HG03571 (cell line): ENCODE data around the gene SSH2.

Experiments
- ATAC-seq: cut with Tn5 transposase; IDR thresholded peaks from one replicate; pipeline ENCODE4 v1.9.1; 2021; ENCODE audit not compliant: unreplicated experiment

Gene SSH2

GRCh38 chr17:29716566-29716965 lies 213.5 kb downstream of the SSH2 start:
- ATAC-seq = no peak

- ATAC-seq = no peak
Measured at GRCh38 chr17:29715680-29716079, 214.3 kb downstream of the SSH2 start.

DNA sequence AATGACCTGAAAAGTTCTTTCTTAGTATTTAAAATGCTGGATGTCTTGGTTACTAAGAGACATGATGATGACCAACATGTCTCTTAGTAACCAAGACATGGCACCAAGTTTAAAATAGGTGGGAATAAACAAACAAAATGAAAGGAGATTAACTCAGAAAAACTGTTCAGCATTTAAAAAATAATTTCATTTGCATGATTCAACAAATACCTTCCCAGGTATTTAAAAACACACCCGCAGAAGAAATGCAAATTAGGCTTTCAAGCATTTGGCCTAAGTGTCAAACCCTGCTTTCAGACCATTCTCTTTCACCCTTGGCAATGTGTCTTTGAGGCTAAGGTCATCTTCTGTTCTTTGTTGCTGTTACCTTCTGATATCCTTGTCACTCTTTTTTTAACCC lies 215.9 kb downstream of the SSH2 start:
- ATAC-seq = no peak

- ATAC-seq = no peak
Measured at GRCh38 chr17:29713626-29714025, 216.4 kb downstream of the SSH2 start.

- ATAC-seq = no peak
Measured at GRCh38 chr17:29711588-29712385, 218.2 kb downstream of the SSH2 start.

DNA sequence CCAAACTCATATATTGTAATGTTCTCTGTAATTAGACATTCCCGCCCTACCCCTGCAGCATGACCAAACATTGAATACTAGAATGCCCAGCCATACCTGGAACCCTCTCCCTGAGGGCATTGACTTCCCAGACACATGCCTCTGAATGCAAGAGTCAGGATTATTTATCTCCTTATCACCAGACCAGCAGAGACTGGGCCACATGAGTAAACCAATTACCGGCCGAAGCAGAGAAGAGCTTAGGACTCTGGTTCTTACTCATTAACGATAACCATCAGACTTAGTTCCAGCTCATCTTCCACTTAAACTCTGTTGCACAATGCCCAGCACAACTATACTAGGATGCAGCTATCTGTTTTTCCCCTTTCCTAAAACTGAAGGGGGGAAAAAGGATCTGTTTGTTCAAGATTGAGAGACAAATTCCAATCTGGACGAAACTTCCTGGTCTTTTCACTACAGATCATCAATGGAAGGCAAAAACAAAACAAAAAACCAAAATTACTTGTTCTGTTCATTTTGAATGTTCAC lies 219.1 kb downstream of the SSH2 start:
- ATAC-seq = no peak

DNA sequence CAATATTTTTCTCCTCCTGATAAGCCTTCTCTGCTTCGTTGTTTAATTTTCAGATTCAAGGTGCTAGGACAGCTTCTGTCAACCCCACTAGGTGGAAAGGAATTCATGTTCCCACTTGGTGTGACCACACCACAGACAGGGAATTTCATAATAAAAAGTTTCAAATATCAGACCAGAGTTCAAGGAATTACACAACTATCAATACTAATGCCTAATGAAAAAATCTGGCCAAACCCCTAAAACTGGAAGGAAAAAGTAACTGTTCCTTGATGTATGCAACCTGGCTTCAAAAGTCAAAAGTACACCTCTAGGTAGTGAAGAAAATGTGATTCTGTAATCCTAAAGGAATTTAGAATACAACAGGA lies 219.5 kb downstream of the SSH2 start:
- ATAC-seq = no peak

DNA sequence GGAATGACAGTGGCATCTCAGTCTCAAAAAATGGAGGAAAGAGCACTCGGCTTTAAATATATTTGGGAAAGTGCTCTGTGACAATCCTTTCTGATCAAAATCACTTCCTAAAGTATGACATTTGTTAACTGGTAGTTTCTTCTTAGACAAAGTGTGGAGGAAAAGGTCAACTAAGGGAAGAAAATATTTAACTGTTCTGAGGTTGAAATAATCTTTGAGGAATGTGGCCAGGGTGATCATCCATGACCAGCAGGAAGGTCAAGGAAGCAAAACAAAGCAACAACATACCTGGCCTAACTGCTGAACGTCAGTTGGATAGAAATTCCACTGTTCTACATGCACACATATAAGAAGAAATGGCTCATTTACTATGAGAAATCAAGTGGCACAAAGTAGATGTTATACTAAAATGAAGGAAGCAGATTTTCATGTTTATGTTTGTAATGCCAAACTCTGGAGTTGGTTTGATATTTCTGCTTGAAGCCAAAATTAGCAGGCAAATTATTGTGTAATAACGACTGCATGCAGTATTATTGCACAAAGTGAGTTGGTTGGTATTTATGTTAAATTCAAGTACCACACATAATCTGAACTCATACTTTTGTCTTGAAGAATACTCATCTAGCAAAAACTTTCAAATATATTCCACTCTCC lies 220.0 kb downstream of the SSH2 start:
- ATAC-seq = no peak

- no peak for ATAC-seq
Measured at GRCh38 chr17:29707212-29707571, 222.8 kb downstream of the SSH2 start.

- no peak for ATAC-seq
Measured at GRCh38 chr17:29706045-29706431, 224.0 kb downstream of the SSH2 start.

- ATAC-seq = no peak
Measured at GRCh38 chr17:29705386-29705785, 224.6 kb downstream of the SSH2 start.

GRCh38 chr17:29699283-29699682 lies 230.7 kb downstream of the SSH2 start:
- no peak for ATAC-seq

GRCh38 chr17:29698837-29699236 lies 231.2 kb downstream of the SSH2 start:
- no peak for ATAC-seq

GRCh38 chr17:29698019-29698777 lies 231.8 kb downstream of the SSH2 start:
- ATAC-seq = no peak

DNA sequence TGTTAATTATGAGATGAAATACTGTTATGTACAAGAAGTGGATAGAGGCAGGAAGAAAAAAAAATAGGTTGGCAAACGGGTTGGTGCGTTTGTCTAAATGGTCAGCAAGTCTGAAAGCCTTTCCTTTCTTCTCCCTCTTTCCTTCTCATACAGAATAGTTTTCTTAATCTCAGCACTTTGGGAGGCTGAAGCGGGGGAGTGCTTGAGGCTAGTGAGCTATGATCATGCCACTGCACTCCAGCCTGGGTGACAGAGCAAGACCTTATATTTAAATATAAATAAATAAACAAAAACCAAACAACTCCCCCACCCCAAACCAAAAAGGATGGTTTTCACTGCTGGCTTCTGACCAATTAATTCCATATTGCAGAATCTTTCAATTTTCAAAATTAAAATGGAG lies 232.7 kb downstream of the SSH2 start:
- ATAC-seq = no peak

- ATAC-seq = no peak
Measured at GRCh38 chr17:29694918-29695563, 235.0 kb downstream of the SSH2 start.

DNA sequence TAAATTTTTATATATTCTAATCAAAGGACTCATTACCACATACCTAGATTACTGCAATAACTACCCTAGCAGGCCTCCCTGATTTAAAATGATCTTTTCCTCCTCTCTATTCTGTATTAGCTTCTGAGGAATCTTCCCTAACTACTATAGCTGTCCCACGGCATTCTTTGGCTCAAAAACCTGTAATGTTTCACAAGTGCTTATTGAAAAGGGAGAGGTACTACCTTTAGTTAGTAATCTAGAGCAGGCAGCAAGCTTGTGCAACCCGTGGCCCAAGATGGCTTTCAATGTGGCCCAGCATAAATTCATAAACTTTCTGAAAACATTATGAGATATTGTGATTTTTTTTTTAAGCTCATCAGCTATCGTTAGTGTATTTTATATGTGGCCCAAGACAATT lies 236.3 kb downstream of the SSH2 start:
- ATAC-seq = no peak

DNA sequence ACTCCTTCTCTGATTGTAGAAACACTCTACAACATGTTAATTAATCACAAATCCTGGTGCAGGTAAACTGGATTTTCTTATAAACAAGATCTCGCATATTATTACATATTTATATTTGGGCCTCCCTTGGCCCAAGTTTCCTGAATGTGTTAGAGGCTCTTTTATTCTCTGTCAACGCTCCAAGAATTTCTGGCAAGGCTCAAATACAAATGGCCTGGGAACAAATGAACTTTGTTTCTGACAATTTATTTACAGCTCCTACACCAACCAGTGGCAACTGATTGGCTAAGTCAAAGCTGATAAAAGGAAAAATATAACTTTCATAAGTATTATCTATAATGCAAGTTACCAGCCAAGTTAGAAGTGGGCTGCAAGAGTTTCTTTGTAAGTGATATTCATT lies 242.4 kb downstream of the SSH2 start:
- no peak for ATAC-seq

DNA sequence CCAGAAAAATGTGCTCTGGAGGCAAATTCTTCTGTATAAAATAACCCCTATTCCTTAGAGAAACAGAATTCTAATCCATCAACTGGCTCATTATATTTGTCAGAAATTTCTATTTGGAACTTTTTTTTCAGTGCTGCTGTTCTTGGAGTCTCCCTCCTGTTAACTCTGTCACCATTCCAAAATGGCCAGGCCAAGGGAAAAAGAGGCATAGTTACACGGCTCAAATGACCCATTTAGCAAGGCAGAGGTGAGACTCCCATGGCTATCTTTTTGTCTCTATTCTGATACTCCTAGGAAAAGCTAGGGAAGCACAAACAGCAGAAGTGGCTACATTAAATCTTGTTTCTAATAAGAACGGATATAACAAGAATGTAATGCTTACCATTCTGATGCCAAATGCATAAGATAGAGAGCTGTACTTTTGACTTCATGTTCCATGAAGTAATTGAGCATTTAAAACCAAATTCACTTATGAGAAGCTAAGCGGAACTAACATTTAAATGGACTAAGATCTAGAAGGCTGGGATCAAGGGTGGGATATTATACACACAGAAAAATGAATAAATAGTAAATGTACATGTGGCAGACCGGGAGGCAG lies 242.9 kb downstream of the SSH2 start:
- ATAC-seq = no peak

DNA sequence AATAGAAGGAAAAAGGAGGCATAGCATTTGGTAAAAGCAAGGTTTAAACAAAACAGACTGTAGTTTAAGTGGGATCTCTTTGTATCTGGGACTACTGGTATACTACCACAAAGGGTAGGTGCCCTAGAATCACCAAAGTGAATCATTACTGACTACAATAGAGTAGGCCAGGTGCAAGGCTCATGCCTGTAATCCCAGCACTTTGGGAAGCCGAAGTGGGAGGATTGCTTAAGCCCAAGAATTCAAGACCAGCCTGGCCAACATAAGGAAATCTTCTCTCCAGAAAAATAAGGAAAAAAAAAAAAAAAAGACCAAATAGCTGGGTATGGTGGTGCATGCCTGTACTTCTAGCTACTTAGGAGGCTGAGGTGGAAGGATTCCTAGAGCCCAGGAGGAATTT lies 246.5 kb downstream of the SSH2 start:
- no peak for ATAC-seq

- ATAC-seq = no peak
Measured at GRCh38 chr17:29682987-29683386, 247.0 kb downstream of the SSH2 start.
